HG02642 (cell line): Measurements from ENCODE around the gene CBX2.
A peak's percentile ranks its signal among the peaks of the same experiment; 100 is the strongest.

Experiments
- ATAC-seq: cut with Tn5 transposase; IDR thresholded peaks from one replicate; pipeline ENCODE4 v1.9.1; 2021; ENCODE audit warnings: mild to moderate bottlenecking; ENCODE audit not compliant: unreplicated experiment, poor library complexity

Gene CBX2

GRCh38 chr17:79785900-79786810 is 8.2 kb downstream of the CBX2 start:
- ATAC-seq: no peak

GRCh38 chr17:79786930-79787643 is 9.1 kb downstream of the CBX2 start:
- no peak for ATAC-seq

- no peak for ATAC-seq
These were observed 10.5 kb downstream of the CBX2 start for GRCh38 chr17:79788455-79788854.

- ATAC-seq: no peak
These were observed 11.3 kb downstream of the CBX2 start for GRCh38 chr17:79788989-79789942.

GRCh38 chr17:79789943-79790804 is 12.2 kb downstream of the CBX2 start:
- no peak for ATAC-seq

- ATAC-seq: no peak
These were observed 13.1 kb downstream of the CBX2 start for GRCh38 chr17:79790805-79791734.

GRCh38 chr17:79791735-79792161 is 13.8 kb downstream of the CBX2 start:
- ATAC-seq: no peak

- no peak for ATAC-seq
These were observed 14.5 kb downstream of the CBX2 start for GRCh38 chr17:79792341-79792871.

- no peak for ATAC-seq
These were observed 15.3 kb downstream of the CBX2 start for GRCh38 chr17:79792984-79793923.

- no peak for ATAC-seq
These were observed 16.0 kb downstream of the CBX2 start for GRCh38 chr17:79793924-79794304.

- no peak for ATAC-seq
These were observed 16.9 kb downstream of the CBX2 start for GRCh38 chr17:79794659-79795511.

GRCh38 chr17:79795795-79796443 is 18.0 kb downstream of the CBX2 start:
- ATAC-seq: no peak

GRCh38 chr17:79796444-79796762 is 18.5 kb downstream of the CBX2 start:
- ATAC-seq: no peak

- ATAC-seq: peak; percentile 88
These were observed 19.0 kb downstream of the CBX2 start, which contains the start of gene CBX8 for GRCh38 chr17:79796763-79797491. Gene CBX8, minus strand, starts transcription at chr17:79797077. Its CDS starts 79 bp downstream, at chr17:79796998.
